HepG2 (cell line): ENCODE measurements around the gene PPP2R2C. TPM values are rescaled to one million over a fixed set of nuclear protein-coding genes. Genes with fewer than 3 reads are reported as not detected.

Source experiments
- ATAC-seq: fragments of 200-7000 bp; cut with Tn5 transposase; 3 replicates; pipeline ENCODE4 v1.9.1; 2020; ENCODE audit warnings: mild to moderate bottlenecking, moderate library complexity
- BruUV-seq: library from RNA; stranded (reverse); fragments of 400-500 nt; replicated peaks from 2 replicates; lab custom pipeline; 2021; lab: Mats Ljungman, UMichigan
- CTCF ChIA-PET: fragments of 300-600 bp; formaldehyde crosslinking; extraction: SDS; loops from one replicate; lab custom pipeline; 2021; ENCODE audit warnings: low total read pairs, inconsistent platforms, low intra/inter-chr PET ratio; lab: Yijun Ruan, JAX
- POLR2A ChIA-PET: fragments of 350-600 bp; sonication (Branson Sonifier 250); formaldehyde crosslinking; loops from one replicate; lab custom pipeline; 2020; ENCODE audit warnings: antibody characterized with exemption, inconsistent platforms; lab: Yijun Ruan, JAX
- DNase-seq: peaks from one replicate; pipeline ENCODE4 v3.0.0-alpha.2; 2015; ENCODE audit warnings: low spot score
- FAIRE-seq: peaks from 3 replicates; lab custom pipeline; 2011; peaks lifted over from hg19 to GRCh38; lab: Jason Lieb, UNC
- H2AFZ ChIP-seq: one replicate; pipeline ENCODE4 v1.6.1; 2011; ENCODE audit warnings: low read length, inconsistent platforms
- H3K27ac ChIP-seq: fragments of 300-600 bp; 3 replicates; pipeline ENCODE4 v1.8.0; 2011; ENCODE audit warnings: mixed run types, mild to moderate bottlenecking, mixed read lengths, low read length, inconsistent platforms; ENCODE audit not compliant: insufficient read depth; ENCODE audit errors: extremely low read length
- H3K27me3 ChIP-seq, 2 experiments: fragments of 200-600 bp in 1 of 2; 2 replicates in 1 of 2; 3 replicates in 1 of 2; pipeline versions ENCODE4 v1.6.0 to v1.8.0; 2011; ENCODE audit warnings: low read length in 2 of 2, mild to moderate bottlenecking in 2 of 2, moderate library complexity in 2 of 2, inconsistent platforms in 1 of 2; ENCODE audit not compliant: insufficient read depth in 2 of 2, control insufficient read depth in 1 of 2
- H3K36me3 ChIP-seq, 2 experiments: fragments of 200-600 bp in 1 of 2; replicated peaks in 1 of 2; 2 replicates in 1 of 2; 3 replicates in 1 of 2; pipeline versions ENCODE4 v1.5.1 to v1.8.0; 2011; ENCODE audit warnings: low read length in 2 of 2, inconsistent platforms in 1 of 2; ENCODE audit not compliant: insufficient read depth in 2 of 2, control insufficient read depth in 1 of 2
- H3K4me1 ChIP-seq: 2 replicates; pipeline ENCODE4 v1.5.1; 2012; ENCODE audit warnings: low read length, inconsistent platforms; ENCODE audit not compliant: insufficient read depth
- H3K4me2 ChIP-seq: 2 replicates; pipeline ENCODE4 v1.6.0; 2011; ENCODE audit warnings: low read depth, low read length, inconsistent platforms
- H3K4me3 ChIP-seq, 3 experiments: fragments of 200-600 bp in 1 of 3; sonication (generic), shearing (Covaris generic) in 1 of 3; replicated peaks in 1 of 3; 2 replicates each; pipeline ENCODE4 v1.5.1; 2011 to 2016; ENCODE audit warnings: low read length in 3 of 3, inconsistent platforms in 2 of 3, low read depth in 2 of 3, mild to moderate bottlenecking in 2 of 3, control low read depth in 1 of 3, mixed read lengths in 1 of 3; ENCODE audit not compliant: insufficient read depth in 1 of 3
- H3K79me2 ChIP-seq: one replicate; pipeline ENCODE4 v1.6.1; 2011; ENCODE audit warnings: low read length, inconsistent platforms; ENCODE audit not compliant: insufficient read depth
- H3K9ac ChIP-seq: 2 replicates; pipeline ENCODE4 v1.6.0; 2011; ENCODE audit warnings: mild to moderate bottlenecking, low read depth, low read length, inconsistent platforms; ENCODE audit not compliant: insufficient read depth
- H3K9me3 ChIP-seq: 2 replicates; pipeline ENCODE4 v1.5.1; 2012; ENCODE audit warnings: mild to moderate bottlenecking, low read length
- H4K20me1 ChIP-seq: 2 replicates; pipeline ENCODE4 v1.6.0; 2011; ENCODE audit warnings: inconsistent platforms, mild to moderate bottlenecking, low read length, moderate library complexity; ENCODE audit not compliant: insufficient read depth
- AKNA ChIP-seq: sonication (generic); formaldehyde crosslinking; IDR thresholded peaks from 2 replicates; pipeline ENCODE4 v1.4.0; 2020; ENCODE audit warnings: missing genetic modification reagents, borderline replicate concordance
- CBX1 ChIP-seq: IDR thresholded peaks from one replicate; pipeline ENCODE4 v1.6.1; 2016; ENCODE audit warnings: antibody characterized with exemption, low read depth
- GZF1 ChIP-seq: sonication (generic); formaldehyde crosslinking; IDR thresholded peaks from 2 replicates; pipeline ENCODE4 v1.5.1; 2020; ENCODE audit warnings: mild to moderate bottlenecking, missing genetic modification reagents
- PRMT3 ChIP-seq: sonication (generic); formaldehyde crosslinking; IDR thresholded peaks from 2 replicates; pipeline ENCODE4 v1.8.1; 2022; ENCODE audit warnings: low read depth, mild to moderate bottlenecking, moderate library complexity, missing genetic modification reagents, borderline replicate concordance
- RCOR2 ChIP-seq: IDR thresholded peaks from 2 replicates; pipeline ENCODE4 v1.6.1; 2016; ENCODE audit warnings: missing biosample characterization, missing genetic modification reagents
- ZFY ChIP-seq: sonication (generic); formaldehyde crosslinking; IDR thresholded peaks from 2 replicates; pipeline ENCODE4 v1.4.0; 2020; ENCODE audit warnings: missing genetic modification reagents
- ZNF451 ChIP-seq: sonication (generic); formaldehyde crosslinking; IDR thresholded peaks from 2 replicates; pipeline ENCODE4 v1.5.0; 2020; ENCODE audit warnings: mild to moderate bottlenecking, missing genetic modification reagents
- ZNF609 ChIP-seq: sonication (generic); formaldehyde crosslinking; IDR thresholded peaks from 2 replicates; pipeline ENCODE4 v1.4.0; 2020; ENCODE audit warnings: mild to moderate bottlenecking, missing genetic modification reagents, borderline replicate concordance
- ZNF660 ChIP-seq: sonication (generic); formaldehyde crosslinking; IDR thresholded peaks from 2 replicates; pipeline ENCODE4 v1.5.1; 2020; ENCODE audit warnings: mild to moderate bottlenecking, low read depth, missing genetic modification reagents, borderline replicate concordance
- ZNF710 ChIP-seq: sonication (generic); formaldehyde crosslinking; IDR thresholded peaks from 2 replicates; pipeline ENCODE4 v1.5.0; 2020; ENCODE audit warnings: mild to moderate bottlenecking, missing genetic modification reagents, borderline replicate concordance
- WGBS: methylation state at CpG from one replicate; pipeline ENCODE4 v1.1.6; 2017; ENCODE audit warnings: low lambda C conversion rate; 5-methylcytosine and 5-hydroxymethylcytosine counted together
- in situ Hi-C: cut with HindIII; loops from 2 replicates; pipeline ENCODE4 v1.10.0; 2017; ENCODE audit warnings: low pct_unique_long_range_greater_than_20kb; ENCODE audit not compliant: extremely low pct_ligation_motif_present
- intact Hi-C: fragments of 100-400 bp; cut with micrococcal nuclease; formaldehyde crosslinking; loops from one replicate; pipeline ENCODE4 v1.10.0; 2022; ENCODE audit not compliant: unreplicated experiment
- polyA plus RNA-seq, 8 experiments: library from polyadenylated mRNA; depleted of rRNA in 3 of 8; stranded (reverse) in 7 of 8; unstranded in 1 of 8; fragments of >200 nt; fragmentation: Illumina TruSeq in 4 of 8; extraction: Trizol in 4 of 8; gene quantifications; 2 replicates each; pipeline versions ENCODE4 v1.2.1 to v1.2.3, GENCODE V29; 2011 to 2016; ENCODE audit warnings: low read depth in 4 of 8, missing spikeins in 1 of 8, mixed read lengths in 1 of 8; ENCODE audit not compliant: insufficient read depth in 1 of 8
- total RNA-seq, 5 experiments: library from RNA; depleted of rRNA; stranded (reverse); fragments of >200 nt; fragmentation: Illumina TruSeq; extraction: Trizol; gene quantifications; 2 replicates each; pipeline ENCODE4 v1.2.3, GENCODE V29; 2016; ENCODE audit warnings: low read depth in 1 of 5

Gene PPP2R2C
- total and polyA plus RNA-seq, 2 of the 13 experiments (the other 11 are each of a cell fraction or from before 2014, with no cell fraction given), result 0.60 to 8.6 TPM

GRCh38 chr4:6520978-6521377 is 48.6 kb upstream of the PPP2R2C start:
- CTCF ChIA-PET, result no interaction called here
- POLR2A ChIA-PET, result no interaction called here
- Histone ChIP-seq H3K27me3 (peaks cover 3 to 35% of the 10 kb centered on the region in 2 experiments), H3K79me2 (no peaks in the 10 kb centered on the region), H2AFZ (no peak overlapping the region), H3K4me1 (no peaks in the 10 kb centered on the region), H4K20me1 (no peaks in the 10 kb centered on the region), H3K27ac (no peak overlapping the region), H3K4me2 (no peak overlapping the region), H3K9me3 (no peaks in the 10 kb centered on the region), H3K36me3 (no peaks in the 10 kb centered on the region), H3K4me3 (no peak overlapping the region), H3K9ac (no peak overlapping the region)
- FAIRE-seq (no peak), DNase-seq (no peak), ATAC-seq (no peak)
- BruUV-seq, result no TSS peak
- 18% methylated on average over 6 of the region's 6 CpGs for WGBS
- TF ChIP-seq RCOR2 (CRISPR knock-in tag) (no peak), ZFY (CRISPR knock-in tag) (no peak), ZNF609 (CRISPR knock-in tag) (no peak), PRMT3 (CRISPR knock-in tag) (no peak), ZNF710 (CRISPR knock-in tag) (no peak), CBX1 (no peak), ZNF451 (CRISPR knock-in tag) (no peak), AKNA (CRISPR knock-in tag) (no peak), GZF1 (CRISPR knock-in tag) (no peak), ZNF660 (CRISPR knock-in tag) (no peak)
- in situ Hi-C loops (no loop called here), intact Hi-C loops (no loop called here)
